Testis (tissue), 2 donors: ENCODE results near the gene EFNA2.

Source experiments
- CTCF ChIP-seq, 3 experiments: fragments of 450-650 bp in 2 of 3; fragments of 200-600 bp in 1 of 3; sonication (generic) in 1 of 3; IDR thresholded peaks; one replicate each; pipeline ENCODE4 v1.5.1; 2016 to 2019; ENCODE audit warnings: antibody characterized with exemption in 3 of 3, mild to moderate bottlenecking in 2 of 3, moderate library complexity in 1 of 3
- POLR2A ChIP-seq: fragments of 450-650 bp; IDR thresholded peaks from one replicate; pipeline ENCODE4 v1.6.1; 2017; ENCODE audit warnings: antibody characterized with exemption, mild to moderate bottlenecking, moderate library complexity

- TF ChIP-seq CTCF (IDR thresholded peaks at IDR 0.05) (no peak), POLR2A (no peak)
Measured at GRCh38 chr19:1255186-1256161, 30.2 kb upstream of the EFNA2 start.
